Hematopoietic multipotent progenitor cell treated with erythropoietin and hydrocortisone succinate and interleukin-3 and kit ligand, for 17 days (in vitro differentiated cells): ENCODE data around the gene SLC28A1.
"Not testable (repeated sequence)": the region's sequence is repeated elsewhere in the genome, so short reads cannot be mapped to it uniquely, and the experiment has no call there.

Experiments
- DNase-seq: peaks from one replicate; pipeline ENCODE4 v3.0.0-alpha.2; 2015; ENCODE audit warnings: low spot score

Gene SLC28A1

GRCh38 chr15:84910928-84911623 lies 26.6 kb downstream of the SLC28A1 start:
- DNase-seq = no peak

DNA sequence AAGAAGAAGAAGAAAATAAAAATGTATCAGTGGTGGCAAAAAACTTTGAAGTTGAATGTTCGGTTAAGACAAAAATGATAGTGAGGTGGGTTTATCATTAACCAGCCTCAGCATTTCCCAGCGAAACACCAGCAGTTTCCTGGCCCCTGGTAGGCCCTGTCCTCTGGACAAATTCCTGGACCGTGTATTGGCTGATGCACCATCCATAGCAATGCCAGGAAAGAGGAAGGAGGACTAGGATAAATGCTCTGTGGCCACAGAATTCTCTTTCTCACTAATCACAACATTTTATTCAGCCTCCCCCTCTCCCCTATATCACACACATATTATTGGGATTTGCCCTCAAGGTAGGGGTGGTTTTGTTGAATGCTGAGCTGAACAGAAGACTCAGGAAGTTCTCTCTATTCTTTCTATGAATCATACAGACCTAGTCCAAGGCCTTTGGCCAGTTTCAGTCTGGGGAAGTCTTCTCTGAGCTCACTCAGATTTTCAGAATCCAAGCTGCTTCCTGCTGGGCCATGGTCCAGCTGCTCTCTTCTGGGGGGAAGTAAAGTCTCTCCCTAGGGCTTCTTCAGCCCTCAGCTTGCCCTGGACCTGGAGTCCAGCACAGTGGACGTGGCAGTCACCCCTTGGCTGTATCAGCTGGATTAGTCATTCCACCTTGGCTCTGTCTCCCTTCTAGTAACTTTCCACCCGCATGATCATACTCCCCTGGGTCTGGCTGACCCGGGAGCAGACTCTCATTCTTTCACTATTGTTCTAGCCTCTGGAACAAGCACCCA lies 27.6 kb downstream of the SLC28A1 start:
- no peak for DNase-seq

- DNase-seq = no peak
These were observed 28.9 kb downstream of the SLC28A1 start for GRCh38 chr15:84913360-84913723.

GRCh38 chr15:84914351-84914750 lies 29.9 kb downstream of the SLC28A1 start:
- no peak for DNase-seq

DNA sequence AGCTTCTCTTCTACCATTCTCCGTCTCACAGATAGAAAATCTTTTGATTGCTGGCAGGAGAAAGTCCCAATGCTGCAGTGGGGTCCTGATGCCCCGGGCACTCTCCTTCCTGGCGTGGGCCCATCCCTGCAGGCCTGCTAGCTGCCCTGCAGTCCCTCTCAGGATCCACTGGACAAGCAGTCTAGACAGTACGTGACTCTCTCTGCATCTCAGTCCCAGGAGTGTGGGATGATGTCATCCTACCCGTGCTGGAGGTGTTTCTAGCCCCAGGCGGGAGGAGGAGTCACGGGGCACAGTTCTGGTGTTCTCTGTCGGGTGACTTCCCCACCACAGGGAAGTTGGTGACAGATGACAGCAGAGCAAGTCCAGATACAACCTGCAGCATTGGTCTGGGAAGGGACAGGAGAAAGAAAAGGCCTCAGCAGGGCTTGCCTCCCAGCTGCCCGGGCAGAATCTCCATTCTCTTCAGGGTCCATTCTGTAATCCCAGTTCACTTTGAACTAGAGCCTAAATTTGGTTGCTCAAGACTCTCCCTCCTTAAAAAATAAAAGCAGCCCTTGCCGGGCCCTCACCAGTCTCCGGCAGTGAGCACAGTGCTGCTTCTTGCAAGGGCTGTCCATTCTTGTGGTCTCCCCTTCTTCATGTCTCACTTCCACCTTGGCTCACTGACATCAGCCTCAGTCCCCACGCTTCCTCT lies 30.6 kb downstream of the SLC28A1 start:
- no peak for DNase-seq

DNA sequence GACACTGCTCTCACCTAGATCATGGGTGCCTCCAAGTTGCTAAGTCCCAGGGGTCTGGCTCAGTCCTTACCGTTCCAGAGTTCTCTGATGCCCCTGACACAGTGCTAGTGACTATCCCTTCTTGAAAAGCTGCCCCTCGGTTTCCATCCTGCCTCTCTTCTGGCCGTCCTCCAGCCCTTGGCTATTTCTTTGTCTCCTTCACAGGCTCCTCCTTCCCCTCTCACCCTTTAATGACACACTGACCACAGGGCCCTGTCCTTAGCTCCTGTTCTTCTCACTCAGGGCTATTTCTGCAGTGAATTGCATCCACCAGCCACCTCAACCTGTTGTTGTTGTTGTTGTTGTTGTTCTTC lies 31.1 kb downstream of the SLC28A1 start:
- no peak for DNase-seq

GRCh38 chr15:84917452-84917851 lies 33.0 kb downstream of the SLC28A1 start:
- no peak for DNase-seq

- no peak for DNase-seq
These were observed 34.7 kb downstream of the SLC28A1 start for GRCh38 chr15:84919106-84919667.

- DNase-seq = no peak
These were observed 36.7 kb downstream of the SLC28A1 start for GRCh38 chr15:84921121-84921520.

GRCh38 chr15:84922530-84922929 lies 38.1 kb downstream of the SLC28A1 start:
- DNase-seq = no peak

DNA sequence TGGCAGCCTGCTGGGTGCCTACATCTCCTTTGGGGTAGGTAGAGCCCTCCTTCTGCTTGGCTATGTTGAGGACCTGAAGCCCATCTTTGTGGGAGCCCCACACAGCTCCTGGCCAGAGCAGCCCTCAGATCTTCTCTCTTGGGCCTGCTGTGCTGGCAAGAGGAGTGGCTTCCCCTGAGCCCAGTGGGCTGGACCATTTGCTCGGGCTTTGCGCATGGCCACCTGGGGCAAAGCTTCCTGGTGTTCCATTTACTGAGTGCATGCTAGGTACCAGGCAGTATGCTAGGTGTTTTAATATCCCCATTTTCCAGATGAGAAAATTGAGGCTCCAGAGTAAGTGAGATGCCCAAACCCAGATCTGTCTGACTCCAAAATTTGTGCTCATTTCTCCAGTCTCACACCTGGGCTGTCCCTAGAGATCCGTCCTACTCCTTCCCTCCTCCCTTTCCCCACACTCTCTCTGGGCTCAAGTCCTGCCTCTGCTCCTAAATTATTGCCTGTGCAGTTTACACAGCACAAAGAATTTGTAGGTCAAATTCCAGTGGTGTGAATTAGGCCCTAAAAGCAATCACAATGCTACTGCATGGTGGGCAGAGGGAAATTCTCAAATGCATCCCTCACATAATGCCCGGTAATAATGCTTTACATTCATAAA lies 39.7 kb downstream of the SLC28A1 start:
- no peak for DNase-seq

- not testable (repeated sequence) for DNase-seq
These were observed 40.5 kb downstream of the SLC28A1 start for GRCh38 chr15:84924821-84925569.

DNA sequence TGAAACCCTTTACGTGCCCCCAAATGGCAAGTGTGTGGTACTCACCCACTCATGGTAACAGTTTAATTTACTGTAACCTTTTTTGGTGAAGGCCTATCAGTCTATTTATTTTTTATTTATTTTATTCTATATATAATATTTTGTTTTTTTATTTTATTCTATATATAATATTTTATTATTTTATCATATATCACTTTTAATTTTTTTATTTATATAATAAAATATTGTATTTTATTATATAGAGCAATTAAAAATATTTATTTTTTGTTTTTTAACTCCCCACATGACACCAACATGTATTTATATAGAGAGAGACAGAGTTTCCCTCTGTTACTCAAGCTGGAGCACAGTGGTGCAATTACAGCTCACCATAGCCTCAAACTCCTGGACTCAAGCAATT lies 41.4 kb downstream of the SLC28A1 start:
- no peak for DNase-seq

DNA sequence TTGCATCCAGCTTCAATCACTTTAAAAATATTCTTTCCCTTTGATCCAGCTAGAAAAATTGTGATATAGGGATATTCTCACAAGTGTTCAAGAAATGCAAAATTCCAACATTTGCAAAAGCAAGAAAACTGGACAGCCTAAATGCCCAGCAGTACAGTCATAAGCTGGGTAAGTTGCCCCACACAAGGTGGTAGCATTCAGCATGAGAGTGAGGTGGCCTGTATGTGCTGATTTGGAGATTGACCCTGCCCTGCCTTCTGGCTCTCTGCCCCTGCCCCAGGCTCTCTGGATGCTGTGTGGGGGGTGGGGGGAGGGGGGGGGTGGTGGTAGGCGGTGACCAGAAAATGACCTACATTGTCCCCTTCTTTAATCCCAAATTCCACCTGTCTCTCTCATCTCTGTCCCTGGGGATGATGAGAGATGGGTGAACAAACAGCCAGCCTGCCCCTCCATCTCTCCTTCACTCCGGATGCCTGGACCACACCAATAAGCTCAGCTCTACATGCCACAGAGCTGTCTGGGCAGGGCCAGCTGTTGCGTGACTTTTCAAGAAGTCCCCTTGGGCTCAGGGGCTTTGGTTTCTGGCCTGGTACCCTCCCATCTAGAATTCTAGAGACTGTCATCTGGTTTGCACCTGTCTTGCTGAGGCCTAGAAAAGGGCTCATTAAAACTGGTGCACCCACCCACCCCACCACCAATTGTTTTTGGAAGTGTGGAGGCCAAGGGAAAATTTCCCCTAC lies 42.2 kb downstream of the SLC28A1 start:
- DNase-seq = no peak

DNA sequence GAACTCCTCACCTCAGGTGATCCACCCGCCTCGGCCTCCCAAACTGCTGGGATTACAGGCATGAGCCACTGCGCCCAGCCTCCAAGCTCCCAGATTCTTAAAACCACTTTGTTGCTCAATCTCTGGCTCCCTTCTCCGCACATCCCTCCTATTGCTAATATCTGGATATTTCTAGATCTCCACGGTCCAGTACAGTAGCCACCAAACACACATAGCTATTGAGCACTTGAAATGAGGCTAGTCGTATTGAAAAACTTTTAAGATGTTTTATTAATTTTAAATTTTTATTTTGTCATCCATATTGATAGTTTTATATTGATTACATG lies 44.3 kb downstream of the SLC28A1 start:
- DNase-seq = no peak

GRCh38 chr15:84929795-84930603 lies 45.5 kb downstream of the SLC28A1 start:
- DNase-seq = no peak

DNA sequence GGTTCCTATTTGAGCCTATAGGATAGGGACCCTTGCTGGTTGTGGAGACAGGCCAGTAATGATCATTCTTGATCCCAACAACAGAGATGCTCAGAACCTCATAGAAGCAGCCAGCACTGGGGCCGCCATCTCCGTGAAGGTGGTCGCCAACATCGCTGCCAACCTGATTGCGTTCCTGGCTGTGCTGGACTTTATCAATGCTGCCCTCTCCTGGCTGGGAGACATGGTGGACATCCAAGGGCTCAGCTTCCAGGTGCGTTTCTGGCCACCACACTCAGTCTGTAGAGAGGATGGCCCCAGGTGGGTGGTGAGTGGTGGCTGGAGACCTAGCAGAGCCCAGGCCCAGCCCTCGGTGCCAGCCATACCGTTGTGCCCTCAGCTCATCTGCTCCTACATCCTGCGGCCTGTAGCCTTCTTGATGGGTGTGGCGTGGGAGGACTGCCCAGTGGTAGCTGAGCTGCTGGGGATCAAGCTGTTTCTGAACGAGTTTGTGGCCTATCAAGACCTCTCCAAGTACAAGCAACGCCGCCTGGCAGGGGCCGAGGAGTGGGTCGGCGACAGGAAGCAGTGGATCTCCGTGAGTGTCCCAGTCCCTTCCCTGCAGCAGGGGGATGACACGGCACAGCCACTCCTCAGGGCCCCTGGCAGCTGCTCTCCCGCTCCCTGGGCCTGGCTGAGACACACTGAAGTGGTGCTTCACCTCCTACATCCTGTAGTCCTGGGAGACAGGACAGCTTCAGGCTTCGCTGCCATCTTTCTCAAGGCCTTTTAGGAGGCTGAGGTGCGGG lies 50.7 kb downstream of the SLC28A1 start:
- no peak for DNase-seq

DNA sequence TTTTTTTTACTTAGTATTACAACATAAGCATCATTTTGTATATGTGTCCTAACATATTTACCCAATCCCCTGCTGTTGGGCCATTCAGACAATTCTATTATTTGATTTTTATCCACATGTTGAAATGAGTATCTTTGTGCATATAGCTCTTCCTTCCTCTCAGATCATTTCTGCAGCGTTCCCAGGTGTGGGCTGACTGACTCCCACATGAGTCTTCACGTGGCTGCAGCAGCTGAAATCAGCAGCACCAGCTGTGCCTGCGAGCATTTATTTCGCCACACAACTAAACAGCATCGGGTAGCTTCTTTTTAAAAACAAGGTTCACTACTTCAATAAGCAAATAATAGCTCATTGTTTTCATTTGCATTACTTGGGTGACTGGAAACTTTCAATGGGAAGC lies 52.7 kb downstream of the SLC28A1 start:
- DNase-seq = no peak

DNA sequence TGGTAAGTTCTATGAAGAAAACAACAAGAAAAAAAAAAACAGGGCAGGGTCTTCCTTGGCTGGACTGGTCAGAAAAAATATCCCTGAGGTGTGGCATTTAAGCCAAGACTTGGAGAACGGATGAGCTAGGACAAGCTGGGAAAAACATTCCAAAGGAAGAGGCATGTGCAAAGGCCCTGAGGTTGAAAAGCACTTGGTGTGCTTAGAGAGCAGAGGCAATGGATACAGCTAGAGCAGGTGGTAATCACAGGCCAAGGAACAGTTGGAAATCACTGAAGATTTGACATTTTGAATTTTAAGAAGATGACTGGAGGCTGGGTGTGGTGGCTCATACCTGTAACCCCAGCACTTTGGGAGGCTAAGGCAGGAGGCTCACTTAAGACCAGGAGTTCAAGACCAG lies 54.3 kb downstream of the SLC28A1 start:
- DNase-seq = no peak
